ENCODE results near the gene ZNF646. TPM values are rescaled to one million over a fixed set of nuclear protein-coding genes. Genes with fewer than 3 reads are reported as not detected.

ZNF646 gene
- total and polyA plus RNA-seq, 3 donors from 2014 or later: 68.9 to 80.3 (median 74.0) TPM

GRCh38 chr16:31090540-31090939 lies 16.3 kb downstream of the ZNF646 start:
- Histone ChIP-seq H3K4me3 (no peak overlapping the region), H3K27me3 (no peaks in the 10 kb centered on the region), H3K4me1 (peaks cover 6% of the 10 kb centered on the region), H3K9me3 (no peaks in the 10 kb centered on the region), H3K27ac (no peak overlapping the region), H3K36me3 (ENCODE audit: low read depth, missing control alignments) (no peaks in the 10 kb centered on the region)
- WGBS, 2 donors: 95 to 100% methylated on average over 1 to 2 of the region's 2 CpGs
- TF ChIP-seq CTCF (IDR thresholded peaks at IDR 0.05) (no peak), POLR2A (IDR thresholded peaks at IDR 0.05) (no peak)
- no peak for DNase-seq
- intact Hi-C loops (cut with DNase I; ENCODE audit: low total_unique reads): no loop called here

GRCh38 chr16:31092330-31092729 lies 18.1 kb downstream of the ZNF646 start:
- no peak overlapping the region for H3K27ac ChIP-seq
- TF ChIP-seq POLR2A (IDR thresholded peaks at IDR 0.05) (no peak), CTCF (IDR thresholded peaks at IDR 0.05) (no peak)
- H3K4me1 ChIP-seq: peaks cover 6% of the 10 kb centered on the region
- H3K4me3 ChIP-seq: no peak overlapping the region
- no peak for DNase-seq
- no peaks in the 10 kb centered on the region for H3K9me3 ChIP-seq
- WGBS, 2 donors: 84 to 89% methylated on average over 5 of the region's 5 CpGs
- intact Hi-C loops (cut with DNase I; ENCODE audit: low total_unique reads): no loop called here
- H3K27me3 ChIP-seq: no peaks in the 10 kb centered on the region
- H3K36me3 ChIP-seq (ENCODE audit: low read depth, missing control alignments): no peaks in the 10 kb centered on the region

- Histone ChIP-seq H3K36me3 (ENCODE audit: low read depth, missing control alignments) (no peaks in the 10 kb centered on the region), H3K4me1 (peaks cover 6% of the 10 kb centered on the region), H3K27ac (no peak overlapping the region), H3K27me3 (no peaks in the 10 kb centered on the region), H3K4me3 (no peak overlapping the region), H3K9me3 (no peaks in the 10 kb centered on the region)
- no peak for DNase-seq
- WGBS, 2 donors: 25 to 39% methylated on average over 12 to 16 of the region's 17 CpGs
- intact Hi-C loops (cut with DNase I; ENCODE audit: low total_unique reads): no loop called here
- no peak for TF ChIP-seq POLR2A (IDR thresholded peaks at IDR 0.05)
- no peak for TF ChIP-seq CTCF (IDR thresholded peaks at IDR 0.05)
Observed at GRCh38 chr16:31093132-31093703, 19.0 kb downstream of the ZNF646 start.

- intact Hi-C loops (cut with DNase I; ENCODE audit: low total_unique reads): no loop called here
- no peaks in the 10 kb centered on the region for H3K27me3 ChIP-seq
- peaks cover 6% of the 10 kb centered on the region for H3K4me1 ChIP-seq
- DNase-seq: peak; percentile 53
- peak overlapping the region; percentile 80 to 87 for H3K4me3 ChIP-seq
- 0% methylated on average over 20 of the region's 20 CpGs for WGBS, 2 donors
- no peaks in the 10 kb centered on the region for H3K36me3 ChIP-seq (ENCODE audit: low read depth, missing control alignments)
- H3K27ac ChIP-seq: peak overlapping the region; percentile 82
- TF ChIP-seq CTCF (IDR thresholded peaks at IDR 0.05) (no peak), POLR2A (IDR thresholded peaks at IDR 0.05) (no peak)
- no peaks in the 10 kb centered on the region for H3K9me3 ChIP-seq
Observed at GRCh38 chr16:31094088-31094423, 19.8 kb downstream of the ZNF646 start.

- H3K9me3 ChIP-seq: no peaks in the 10 kb centered on the region
- H3K27me3 ChIP-seq: no peaks in the 10 kb centered on the region
- peak within 1 kb of the TSS; percentile 82 for H3K27ac ChIP-seq
- intact Hi-C loops (cut with DNase I; ENCODE audit: low total_unique reads): loop anchor here (5.0 kb wide), 1 partner anchor 112 kb away; no protein-coding TSS in a partner anchor
- 1% methylated on average over 42 to 67 of the region's 69 CpGs for WGBS, 2 donors
- no peaks in the 10 kb centered on the region for H3K36me3 ChIP-seq (ENCODE audit: low read depth, missing control alignments)
- H3K4me1 ChIP-seq: peaks cover 6% of the 10 kb centered on the region
- DNase-seq: peak; percentile 97
- TF ChIP-seq CTCF (IDR thresholded peaks at IDR 0.05): peak in 2 of 3 experiments; percentile 12 to 21
- TF ChIP-seq POLR2A (IDR thresholded peaks at IDR 0.05): no peak
- peak within 1 kb of the TSS; percentile 80 to 87 for H3K4me3 ChIP-seq
Observed at GRCh38 chr16:31094424-31095120, 20.4 kb downstream of the ZNF646 start, which contains the start of gene VKORC1. VKORC1 (minus strand) TSS chr16:31094797; CDS start chr16:31094729, 68 bp downstream.

All from testis (tissue), 3 donors.